Bone marrow (tissue), 2 donors: ENCODE data around the gene PFN4.
"Not testable (repeated sequence)": the region's sequence is repeated elsewhere in the genome, so short reads cannot be mapped to it uniquely, and the experiment has no call there.

Experiments
- DNase-seq, 2 donors: peaks; one replicate each; lab custom pipeline; 2025; lab: John Stamatoyannopoulos, UW

The PFN4 gene

GRCh38 chr2:24111407-24111901 is 11.7 kb downstream of the PFN4 start:
- no peak for DNase-seq

- no peak for DNase-seq
These were observed 12.4 kb downstream of the PFN4 start for GRCh38 chr2:24110660-24111303.

- DNase-seq, result not testable (repeated sequence)
These were observed 13.7 kb downstream of the PFN4 start for GRCh38 chr2:24109431-24109830.

GRCh38 chr2:24107336-24107735 is 15.8 kb downstream of the PFN4 start:
- no peak for DNase-seq

GRCh38 chr2:24106786-24107185 is 16.3 kb downstream of the PFN4 start:
- no peak for DNase-seq

- DNase-seq, result no peak
These were observed 17.3 kb downstream of the PFN4 start for GRCh38 chr2:24105816-24106215.

- DNase-seq, result no peak
These were observed 18.2 kb downstream of the PFN4 start for GRCh38 chr2:24104906-24105305.

- no peak for DNase-seq
These were observed 19.0 kb downstream of the PFN4 start for GRCh38 chr2:24104110-24104650.

- no peak for DNase-seq
These were observed 20.5 kb downstream of the PFN4 start for GRCh38 chr2:24102677-24103076.

GRCh38 chr2:24101992-24102391 is 21.1 kb downstream of the PFN4 start:
- DNase-seq, result no peak

- not testable (repeated sequence) for DNase-seq
These were observed 22.4 kb downstream of the PFN4 start for GRCh38 chr2:24100732-24101131.

GRCh38 chr2:24095171-24095677 is 27.9 kb downstream of the PFN4 start:
- not testable (repeated sequence) for DNase-seq

- DNase-seq, result not testable (repeated sequence)
These were observed 29.9 kb downstream of the PFN4 start for GRCh38 chr2:24093270-24093669.

- DNase-seq, result no peak
These were observed 34.2 kb downstream of the PFN4 start for GRCh38 chr2:24088821-24089359.

- DNase-seq, result no peak
These were observed 36.1 kb downstream of the PFN4 start for GRCh38 chr2:24087032-24087431.

GRCh38 chr2:24086241-24086640 is 36.9 kb downstream of the PFN4 start:
- no peak for DNase-seq

GRCh38 chr2:24085200-24085489 is 38.0 kb downstream of the PFN4 start:
- DNase-seq, result no peak

- DNase-seq, result peak; percentile 78 to 93
These were observed 38.5 kb downstream of the PFN4 start, which contains the start of gene TP53I3 for GRCh38 chr2:24084386-24085199. Gene TP53I3 (minus strand): TSS chr2:24084834. CDS start chr2:24084326, 508 bp downstream.

GRCh38 chr2:24083567-24084385 is 39.4 kb downstream of the PFN4 start:
- peak; percentile 80 to 88 for DNase-seq

GRCh38 chr2:24082787-24083566 is 40.2 kb downstream of the PFN4 start:
- DNase-seq, result no peak

- DNase-seq, result no peak
These were observed 42.4 kb downstream of the PFN4 start for GRCh38 chr2:24080701-24081100.
